Left renal cortex interstitium (tissue), 4 donors: Measurements from ENCODE around the gene PRRT1B. TPM values are rescaled to one million over a fixed set of nuclear protein-coding genes. Genes with fewer than 3 reads are reported as not detected.

ENCODE experiments used
- polyA plus RNA-seq, 4 donors: library from polyadenylated mRNA; unstranded; fragments of 120-200 nt; gene quantifications; one replicate each; pipeline ENCODE4 v1.2.1, GENCODE V29; 2013; ENCODE audit not compliant: insufficient read length in 4 of 4

The PRRT1B gene
- polyA plus RNA-seq, 4 donors: 0.78 to 2.1 (median 1.1) TPM

Other genes starting within 250 kb of the PRRT1B start
- 100 to 1,000 TPM; 152 to 226 (median 184) TPM for gene PRRC2B, start 151.4 kb upstream of the PRRT1B start, polyA plus RNA-seq
- 10 to 100 TPM; 29.0 to 54.6 (median 43.6) TPM for gene POMT1, start 42.6 kb upstream of the PRRT1B start, polyA plus RNA-seq
- 10 to 100 TPM; 39.4 to 44.5 (median 41.6) TPM for gene UCK1, start 14.3 kb upstream of the PRRT1B start, polyA plus RNA-seq
- 10 to 100 TPM; 36.8 to 41.5 (median 40.2) TPM for gene RAPGEF1, start 194.6 kb downstream of the PRRT1B start, polyA plus RNA-seq